Activated T-cell treated with anti-CD3 and anti-CD28 coated beads, Interleukin-2, amount 50 U/mL, for 1 hour (primary cell): ENCODE data around the gene CD6.

Source experiments
- DNase-seq: peaks from one replicate; pipeline ENCODE4 v3.0.0-alpha.2; 2020

Gene CD6

GRCh38 chr11:61034704-61035525 lies 63.4 kb downstream of the CD6 start:
- no peak for DNase-seq

GRCh38 chr11:61035526-61035835 lies 64.0 kb downstream of the CD6 start:
- DNase-seq: no peak

- no peak for DNase-seq
Measured at GRCh38 chr11:61037441-61038093, 66.1 kb downstream of the CD6 start.

GRCh38 chr11:61039916-61040315 lies 68.4 kb downstream of the CD6 start:
- DNase-seq: no peak

- peak; percentile 86 for DNase-seq
Measured at GRCh38 chr11:61041755-61042518, 70.5 kb downstream of the CD6 start.

GRCh38 chr11:61042537-61042936 lies 71.1 kb downstream of the CD6 start:
- no peak for DNase-seq

GRCh38 chr11:61042961-61043540 lies 71.6 kb downstream of the CD6 start:
- no peak for DNase-seq

- no peak for DNase-seq
Measured at GRCh38 chr11:61045271-61045670, 73.8 kb downstream of the CD6 start.

- DNase-seq: no peak
Measured at GRCh38 chr11:61046833-61047232, 75.4 kb downstream of the CD6 start.

- DNase-seq: no peak
Measured at GRCh38 chr11:61048368-61049062, 77.0 kb downstream of the CD6 start.

GRCh38 chr11:61049063-61049377 lies 77.5 kb downstream of the CD6 start:
- no peak for DNase-seq

GRCh38 chr11:61049859-61050258 lies 78.4 kb downstream of the CD6 start:
- no peak for DNase-seq

- DNase-seq: no peak
Measured at GRCh38 chr11:61052182-61052972, 80.9 kb downstream of the CD6 start.

GRCh38 chr11:61053191-61053590 lies 81.7 kb downstream of the CD6 start:
- DNase-seq: no peak

- no peak for DNase-seq
Measured at GRCh38 chr11:61054513-61054912, 83.0 kb downstream of the CD6 start.

- no peak for DNase-seq
Measured at GRCh38 chr11:61054927-61055562, 83.6 kb downstream of the CD6 start.

- DNase-seq: no peak
Measured at GRCh38 chr11:61055776-61056175, 84.3 kb downstream of the CD6 start.

- DNase-seq: no peak
Measured at GRCh38 chr11:61056571-61056970, 85.1 kb downstream of the CD6 start.

- DNase-seq: no peak
Measured at GRCh38 chr11:61056981-61057380, 85.5 kb downstream of the CD6 start.

GRCh38 chr11:61057615-61058014 lies 86.1 kb downstream of the CD6 start:
- no peak for DNase-seq

GRCh38 chr11:61058583-61059259 lies 87.2 kb downstream of the CD6 start:
- DNase-seq: no peak
